GM21619 (cell line): ENCODE results near the gene KCNMA1.

Experiments used
- ATAC-seq: cut with Tn5 transposase; IDR thresholded peaks from one replicate; pipeline ENCODE4 v1.9.1; 2021; ENCODE audit not compliant: unreplicated experiment

Gene KCNMA1

DNA sequence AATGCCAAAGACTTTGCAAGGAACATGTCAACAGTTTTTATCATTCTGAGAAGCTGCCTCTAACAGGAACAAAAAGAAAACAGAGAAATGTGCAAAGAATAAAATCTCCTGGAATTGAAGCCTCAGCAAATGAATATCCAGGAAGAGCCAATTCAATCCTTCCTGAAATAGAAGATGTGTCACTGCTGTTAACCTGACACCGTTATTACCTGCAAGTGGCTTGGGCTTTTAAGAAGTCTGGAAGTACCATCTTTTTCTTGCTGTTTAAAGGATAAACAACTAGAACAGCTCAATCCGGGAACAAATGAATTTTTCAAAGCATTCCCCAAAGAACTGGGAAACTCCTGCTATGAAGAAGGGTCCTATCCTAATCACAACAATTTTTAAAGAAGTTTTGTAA is 434.8 kb downstream of the KCNMA1 start:
- ATAC-seq, result no peak

DNA sequence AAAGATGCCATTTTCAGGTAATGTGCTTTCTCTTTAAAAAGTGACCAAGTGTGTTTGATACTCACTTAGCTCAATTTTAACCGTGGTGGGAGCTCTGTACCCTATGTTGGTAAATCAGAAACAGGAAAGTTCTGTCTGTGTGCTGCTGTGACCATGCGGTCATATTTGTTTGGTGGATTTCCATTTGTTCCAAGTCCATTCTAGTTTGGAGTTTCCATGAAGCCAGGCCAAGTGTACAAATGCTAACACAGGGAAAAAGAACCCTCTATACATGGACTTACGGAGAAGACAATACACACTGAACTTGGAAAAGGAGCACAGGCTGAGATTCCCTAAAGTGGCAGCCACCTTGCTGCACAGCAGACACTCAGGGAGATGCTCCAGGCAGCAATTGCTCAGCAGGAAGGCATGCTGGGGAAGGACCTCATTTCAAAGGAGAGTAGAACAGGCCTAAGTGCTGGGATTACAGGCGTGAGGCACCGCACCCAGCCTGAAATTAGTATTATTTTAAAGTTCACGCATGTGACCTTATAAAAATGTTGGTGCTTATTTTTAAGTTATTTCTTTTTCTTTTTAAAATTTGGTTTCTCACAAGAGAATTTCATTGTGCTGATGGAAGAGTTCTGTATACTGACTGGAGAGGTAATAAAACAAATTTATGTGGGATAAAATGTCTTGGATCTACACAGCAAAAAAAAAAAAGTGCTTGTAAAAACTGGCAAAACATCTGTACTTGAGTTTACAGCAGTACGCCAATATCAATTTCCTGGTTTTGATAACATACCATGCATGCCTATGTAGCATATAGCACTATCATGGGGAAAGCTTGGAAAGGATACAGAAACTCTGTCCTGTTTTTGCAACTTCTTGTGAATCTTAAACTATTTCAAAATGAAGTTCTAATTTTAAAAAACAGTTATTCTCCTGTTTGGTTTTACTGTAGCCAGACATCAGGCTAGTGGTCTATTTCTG is 436.2 kb downstream of the KCNMA1 start:
- no peak for ATAC-seq

DNA sequence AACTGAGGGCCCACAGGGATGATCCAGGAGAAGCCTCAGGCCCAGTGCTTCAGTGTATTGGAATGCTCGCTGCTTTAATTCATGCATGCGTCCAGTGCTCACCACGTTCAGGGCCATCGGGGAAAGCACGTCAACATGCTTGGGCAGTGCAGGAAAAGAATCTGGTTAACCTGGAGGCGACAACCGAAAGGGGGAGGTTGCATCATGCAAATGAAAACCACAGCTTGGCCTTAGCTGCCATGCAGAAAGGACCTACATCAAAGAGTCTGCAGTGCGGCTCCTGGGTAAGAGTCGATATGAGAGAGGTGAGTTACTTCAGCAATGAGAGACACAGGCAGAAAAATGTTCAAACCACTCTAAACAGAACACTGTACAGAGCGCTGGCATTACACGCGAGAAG is 440.1 kb downstream of the KCNMA1 start:
- ATAC-seq, result no peak

DNA sequence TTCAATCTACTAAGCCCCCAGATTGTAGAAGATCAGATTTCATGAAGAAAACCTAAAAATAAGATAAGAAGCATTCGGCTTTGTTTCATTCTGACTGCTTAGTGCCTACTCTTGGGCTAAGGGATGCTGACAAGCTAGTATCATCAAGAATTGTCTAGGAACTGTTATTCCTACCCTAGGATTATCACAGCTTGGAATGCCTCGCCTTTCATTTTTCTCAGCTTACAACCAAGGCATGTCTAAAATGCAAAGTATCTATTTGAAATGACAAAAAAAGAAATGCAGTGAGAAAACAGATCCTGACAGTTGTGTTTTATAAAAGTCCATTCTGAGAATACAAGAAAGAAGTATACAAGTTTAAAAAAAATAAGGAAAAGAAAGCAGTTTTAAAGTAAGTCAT is 441.0 kb downstream of the KCNMA1 start:
- no peak for ATAC-seq

DNA sequence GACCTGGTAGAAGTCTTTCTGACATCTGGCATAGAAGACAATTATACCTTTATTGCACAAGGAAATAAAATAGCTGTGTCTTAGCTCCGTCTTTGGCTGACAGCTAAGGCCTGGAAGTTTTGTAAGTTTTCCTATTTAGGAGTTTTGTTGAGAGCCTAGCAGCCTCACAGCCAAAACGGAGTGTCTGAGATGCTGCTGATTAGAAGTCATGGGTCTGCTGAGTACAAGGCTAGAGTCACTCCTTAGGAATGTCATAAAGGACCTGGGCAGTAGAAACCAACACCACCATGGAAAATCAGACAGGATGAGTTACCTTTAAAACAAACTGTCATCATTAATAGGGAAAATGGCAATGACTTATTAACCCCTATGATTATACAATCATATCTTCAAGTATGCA is 442.5 kb downstream of the KCNMA1 start:
- ATAC-seq, result no peak

DNA sequence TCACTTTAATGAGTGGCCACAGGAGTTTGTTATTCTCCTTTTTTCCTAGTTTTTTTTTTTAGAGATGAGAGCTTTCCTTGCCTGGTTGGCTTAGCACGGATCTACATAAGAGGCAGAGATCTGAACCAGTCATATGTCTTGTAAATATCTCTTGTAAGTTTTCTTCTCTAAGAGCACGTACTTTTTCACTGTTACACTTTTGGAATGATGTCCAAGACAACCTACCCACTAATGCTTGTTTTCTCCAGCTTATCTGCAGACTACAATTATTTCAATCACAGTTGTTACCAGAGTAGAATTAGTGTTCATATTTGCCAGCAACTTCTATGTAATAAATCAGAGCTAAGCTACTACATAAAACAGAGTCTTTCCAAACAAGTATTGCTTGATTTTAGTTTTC is 444.6 kb downstream of the KCNMA1 start:
- ATAC-seq, result no peak

DNA sequence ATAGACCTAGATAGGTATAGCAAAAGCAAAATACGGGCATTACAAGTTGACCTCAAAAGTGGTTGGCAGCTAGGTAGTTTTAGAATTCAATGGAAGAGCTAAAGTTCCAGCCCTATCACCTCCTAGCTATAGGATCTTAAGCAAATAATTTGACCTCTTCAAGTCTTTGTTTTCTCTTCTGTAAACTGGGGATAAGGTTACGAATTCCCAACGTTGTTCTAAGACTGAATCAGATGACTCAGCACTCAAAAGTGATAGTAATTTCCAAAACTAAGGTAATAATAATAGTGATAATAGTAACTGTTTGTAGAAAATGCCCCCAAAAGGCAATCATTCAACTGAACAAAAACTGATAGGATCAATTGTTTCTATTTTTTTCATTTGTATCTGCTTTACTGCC is 445.2 kb downstream of the KCNMA1 start:
- ATAC-seq, result no peak

DNA sequence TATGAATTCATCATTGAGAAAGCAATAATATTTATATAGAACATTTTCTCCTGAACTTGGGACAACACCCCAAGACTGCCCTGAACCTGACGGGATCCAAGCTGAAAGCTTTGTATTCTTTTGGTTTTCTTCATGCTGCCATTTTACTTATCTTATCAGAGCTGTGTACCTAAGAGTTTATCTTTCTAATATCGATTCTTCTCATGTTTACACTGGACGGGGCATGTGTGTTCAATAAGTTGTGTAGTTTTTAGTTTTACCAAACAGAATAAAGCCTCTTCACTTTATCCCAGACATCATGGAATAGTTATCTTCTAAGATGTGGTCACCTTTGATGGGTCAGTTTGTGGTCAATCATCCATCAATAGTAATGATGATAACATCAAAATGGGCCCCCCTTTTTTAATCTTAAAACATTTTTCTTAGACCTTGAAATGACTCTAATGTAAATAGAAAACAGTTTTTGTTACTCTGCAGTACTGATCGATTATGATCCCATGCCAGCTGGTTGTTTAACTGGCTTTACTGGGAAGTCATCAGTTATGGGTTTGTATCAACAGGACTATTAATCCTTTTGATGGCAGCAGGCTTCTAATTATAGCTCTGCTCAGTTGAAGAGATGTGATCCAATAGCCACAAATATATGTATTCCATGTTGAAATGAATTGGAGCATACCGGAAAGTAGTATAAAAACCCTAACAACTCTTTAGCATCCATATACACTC is 446.1 kb downstream of the KCNMA1 start:
- ATAC-seq, result no peak

DNA sequence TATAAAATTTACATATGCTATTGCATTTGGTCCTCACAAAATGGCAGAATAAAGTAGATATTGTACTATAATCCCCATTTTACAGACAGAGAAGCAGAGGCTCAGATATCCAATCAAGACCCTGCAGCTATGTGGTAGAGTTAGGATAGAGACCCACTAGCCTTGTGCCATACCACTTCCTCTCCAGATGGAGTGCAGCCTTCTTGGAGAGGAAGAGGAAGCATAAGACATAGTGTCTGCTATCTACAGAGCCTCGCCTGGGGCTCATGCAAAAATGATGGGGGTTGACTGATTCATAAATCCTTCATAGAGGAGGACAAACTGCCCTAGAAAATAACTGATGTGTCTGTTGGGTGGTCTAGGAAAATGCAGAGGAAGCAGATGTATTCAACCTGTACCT is 447.3 kb downstream of the KCNMA1 start:
- ATAC-seq, result no peak

DNA sequence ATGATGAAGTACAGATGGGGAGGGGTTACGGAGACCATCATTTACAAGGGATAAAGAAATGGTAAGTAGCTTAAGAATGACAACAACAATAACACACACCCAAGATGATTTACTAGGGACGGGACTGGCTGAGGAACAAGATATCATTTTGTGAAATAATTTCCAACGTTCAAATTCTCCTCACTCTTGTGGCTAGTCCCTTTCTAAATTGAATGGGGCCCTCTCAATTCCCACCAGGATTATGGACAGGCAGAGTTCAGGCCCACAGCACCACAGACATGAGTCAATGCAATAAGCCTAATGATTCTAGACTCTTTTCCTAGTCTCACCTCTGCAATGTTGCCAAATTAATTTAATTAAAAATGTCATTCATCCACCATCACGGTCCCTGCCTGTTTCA is 448.1 kb downstream of the KCNMA1 start:
- no peak for ATAC-seq

DNA sequence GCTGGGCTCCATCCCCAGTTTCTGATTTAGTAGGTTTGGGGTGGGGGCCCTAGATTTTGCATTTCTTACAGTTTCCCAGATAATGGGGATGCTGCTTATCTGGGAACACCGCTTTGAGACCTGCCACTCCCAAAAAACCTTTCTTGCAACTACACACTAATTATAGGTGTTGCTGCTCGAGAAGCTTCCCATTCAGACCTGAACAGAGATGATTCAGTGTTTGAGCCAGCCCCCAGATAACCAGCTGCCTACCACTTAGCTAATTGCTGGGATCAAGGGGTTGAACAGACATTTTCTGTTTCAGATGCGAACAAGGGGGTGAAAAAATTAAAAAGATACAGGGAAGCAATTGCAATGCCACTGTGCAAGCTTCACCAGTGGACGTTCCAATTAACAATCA is 448.5 kb downstream of the KCNMA1 start:
- no peak for ATAC-seq

DNA sequence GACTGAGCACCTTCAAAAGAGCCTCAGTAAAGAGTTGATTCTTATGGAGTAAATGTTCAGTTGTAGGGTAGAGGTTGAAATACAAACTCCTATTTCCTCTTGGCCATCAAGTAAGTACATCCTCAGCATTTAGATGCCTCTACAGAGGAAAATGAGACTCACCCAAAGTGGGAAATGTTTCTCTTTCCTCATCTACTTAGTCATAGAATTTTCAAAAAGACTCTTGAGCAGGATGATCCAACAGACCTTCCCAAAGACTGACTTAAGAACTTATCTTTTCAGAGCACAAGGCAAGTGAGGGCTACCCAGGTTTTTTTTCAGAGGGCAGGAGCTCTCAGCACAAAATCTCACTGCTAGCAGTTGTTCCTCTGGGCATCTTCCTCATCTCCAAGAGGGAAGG is 449.1 kb downstream of the KCNMA1 start:
- ATAC-seq, result no peak

DNA sequence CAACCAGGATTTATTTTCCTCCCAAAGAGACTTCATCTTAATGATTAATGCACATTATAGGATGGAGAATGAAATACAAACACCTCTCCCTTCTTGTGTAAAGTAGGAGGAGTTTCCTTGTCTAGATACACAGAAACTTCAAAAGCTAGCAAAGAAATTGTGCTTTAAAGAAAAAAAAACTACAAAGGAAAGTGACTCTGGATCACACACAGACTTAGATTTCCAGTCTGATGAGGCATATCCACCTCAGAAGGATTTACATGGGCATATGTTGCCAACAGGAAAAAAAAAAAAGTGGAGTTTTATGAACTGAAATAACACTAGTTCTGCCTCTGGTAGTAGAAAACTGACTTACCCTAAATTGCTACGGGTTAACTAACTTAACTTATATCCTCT is 449.6 kb downstream of the KCNMA1 start:
- ATAC-seq, result no peak

DNA sequence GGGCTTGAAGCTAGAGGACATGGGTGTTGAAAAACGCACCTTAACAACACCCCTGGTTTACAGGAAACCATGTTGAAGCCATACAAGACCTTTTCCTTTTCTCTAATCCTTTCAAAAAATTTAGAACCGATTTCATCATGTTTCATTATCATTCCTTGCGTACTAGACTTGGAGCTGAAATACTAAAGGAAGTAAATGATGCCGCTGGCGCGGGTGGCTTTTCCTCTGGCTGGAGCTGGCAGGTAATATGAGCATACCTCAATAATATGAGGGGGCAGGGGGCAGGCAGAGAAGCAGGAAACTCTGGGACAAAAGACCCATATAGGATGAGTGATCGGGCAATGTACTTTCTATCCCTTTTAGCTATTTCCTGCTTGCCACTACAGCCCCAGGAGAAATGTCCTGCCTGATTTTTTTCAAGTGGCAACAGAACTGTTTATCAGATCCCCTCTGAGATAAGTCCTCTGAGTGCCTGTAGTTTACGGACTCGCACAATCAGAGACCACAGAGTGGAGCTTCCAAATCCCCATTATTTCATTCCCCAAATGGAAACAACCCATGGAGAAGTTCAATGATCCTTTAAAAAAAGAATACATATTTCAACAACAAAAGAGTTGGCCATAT is 450.1 kb downstream of the KCNMA1 start:
- no peak for ATAC-seq

DNA sequence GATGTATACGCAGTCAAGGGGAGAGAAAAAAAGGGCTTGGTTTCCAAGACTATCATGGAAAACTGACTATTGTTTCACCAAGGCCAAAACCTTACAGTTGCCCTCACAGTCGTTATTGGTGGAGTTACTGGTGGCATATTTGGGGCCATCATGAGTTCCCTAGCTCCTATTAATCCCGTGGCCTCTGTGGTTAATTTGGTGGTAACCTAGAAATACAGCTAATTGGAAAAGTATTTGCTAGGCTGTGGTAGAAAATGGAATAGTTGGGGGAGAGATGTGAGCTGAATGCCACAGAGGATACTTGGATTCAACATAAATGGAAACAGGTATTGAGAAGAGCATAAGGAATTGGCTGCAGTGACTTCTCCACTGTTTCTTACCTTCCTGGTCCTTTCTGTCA is 450.7 kb downstream of the KCNMA1 start:
- no peak for ATAC-seq

DNA sequence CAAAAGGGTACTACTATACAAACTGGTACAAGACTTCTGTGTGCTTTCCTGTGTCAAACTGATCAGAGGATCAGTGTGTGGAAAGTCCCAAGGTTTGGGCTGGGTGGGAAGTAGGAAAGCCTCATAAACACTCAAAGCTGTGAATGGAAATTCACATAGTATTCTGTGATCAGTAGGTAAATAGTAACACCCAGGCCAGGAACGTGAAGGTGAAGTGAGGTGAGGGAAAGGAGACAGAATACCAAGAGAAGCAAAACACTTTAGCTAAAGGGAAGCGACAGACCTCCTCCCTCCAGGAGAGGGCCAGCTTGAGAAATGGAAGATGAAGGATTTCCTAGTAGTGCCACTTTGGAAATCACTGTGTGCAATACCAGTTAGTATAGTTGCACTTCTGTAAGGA is 451.9 kb downstream of the KCNMA1 start:
- no peak for ATAC-seq

DNA sequence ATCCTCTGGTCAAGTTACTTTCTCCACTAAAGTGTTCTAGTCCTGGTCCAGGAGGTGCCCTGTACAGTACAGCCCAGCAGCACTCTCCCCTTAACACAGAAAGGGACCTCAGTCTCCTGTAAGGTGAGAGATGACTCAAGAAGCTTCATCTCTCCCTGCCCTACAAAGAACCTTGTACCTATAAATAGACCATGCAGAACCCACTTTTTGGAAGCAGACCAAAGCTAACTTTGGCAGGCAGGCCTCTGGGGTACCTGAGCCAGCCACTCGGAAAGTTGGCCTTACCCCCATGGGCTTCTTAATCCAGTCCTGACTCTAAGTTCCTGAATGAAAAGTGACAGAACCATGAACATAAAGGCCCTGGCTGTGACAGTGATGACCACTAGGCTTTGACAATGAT is 454.8 kb downstream of the KCNMA1 start:
- ATAC-seq, result no peak

DNA sequence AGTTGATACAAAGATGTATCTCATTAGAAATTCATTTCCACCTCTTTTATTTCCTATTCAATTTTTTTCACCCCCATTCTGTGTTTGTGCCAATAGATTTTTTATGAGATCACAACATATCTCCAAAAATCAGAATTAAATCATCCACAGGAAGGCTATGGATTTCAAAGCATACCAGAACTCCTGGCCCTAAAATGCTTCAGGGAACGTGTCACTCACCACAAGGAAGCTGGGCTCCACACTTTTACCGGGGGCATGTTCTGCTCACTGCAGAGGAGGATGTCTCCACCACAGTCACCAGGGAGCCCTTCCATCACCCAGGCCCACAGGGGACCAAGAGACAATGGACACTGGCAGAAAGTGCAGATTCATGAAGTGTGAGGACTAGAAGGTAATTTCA is 456.8 kb downstream of the KCNMA1 start:
- ATAC-seq, result no peak

DNA sequence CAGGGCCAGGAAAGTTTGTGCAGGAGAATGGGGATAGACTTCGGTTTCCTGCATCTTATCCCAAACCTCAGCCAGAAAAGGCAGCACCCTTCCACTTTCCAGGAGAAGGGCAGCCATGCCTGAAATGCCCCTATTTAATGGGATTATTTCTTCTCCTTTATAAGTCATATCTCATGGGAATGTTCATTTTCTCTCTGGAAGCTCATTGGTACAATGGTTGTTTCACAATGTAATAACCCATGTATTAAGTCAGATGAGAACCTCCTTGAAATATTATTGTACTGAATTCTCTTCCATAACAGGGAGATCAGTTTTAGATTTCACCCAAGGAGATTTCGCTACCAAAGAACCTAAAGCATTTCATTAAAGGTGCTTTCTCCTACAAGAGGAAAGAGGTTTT is 457.5 kb downstream of the KCNMA1 start:
- ATAC-seq, result no peak

DNA sequence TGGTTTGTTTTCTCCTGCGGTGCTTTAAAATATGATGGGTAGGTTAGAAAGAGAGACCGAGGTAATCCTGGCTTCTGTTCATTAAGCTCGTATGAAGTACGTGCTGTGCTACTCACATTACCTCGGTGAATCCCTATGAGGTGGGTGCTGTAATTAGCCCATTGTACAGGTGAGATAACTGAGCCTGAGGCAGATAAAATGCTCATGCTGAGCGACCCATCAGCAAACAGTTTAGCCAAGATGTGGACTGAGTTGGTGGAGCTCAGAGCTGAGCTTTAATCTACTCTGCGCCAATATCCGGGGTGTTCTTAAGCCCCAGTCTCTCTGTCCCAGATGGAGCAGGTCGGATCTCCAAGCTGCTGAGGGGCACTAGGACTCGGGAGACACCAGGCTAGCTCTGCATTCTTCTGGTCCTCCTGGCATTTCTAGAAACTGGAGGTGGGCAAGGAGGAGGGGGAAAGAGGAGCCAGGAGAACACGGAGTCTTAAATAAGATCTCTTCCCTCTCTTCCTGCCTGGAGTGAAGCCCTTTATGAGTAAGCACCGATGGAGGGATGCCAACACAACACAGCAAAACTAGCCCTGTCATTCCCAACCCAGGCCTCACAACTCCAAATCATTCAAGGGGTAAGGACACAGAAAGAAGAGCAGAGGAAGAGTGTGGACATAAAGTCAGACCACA is 458.5 kb downstream of the KCNMA1 start:
- no peak for ATAC-seq

DNA sequence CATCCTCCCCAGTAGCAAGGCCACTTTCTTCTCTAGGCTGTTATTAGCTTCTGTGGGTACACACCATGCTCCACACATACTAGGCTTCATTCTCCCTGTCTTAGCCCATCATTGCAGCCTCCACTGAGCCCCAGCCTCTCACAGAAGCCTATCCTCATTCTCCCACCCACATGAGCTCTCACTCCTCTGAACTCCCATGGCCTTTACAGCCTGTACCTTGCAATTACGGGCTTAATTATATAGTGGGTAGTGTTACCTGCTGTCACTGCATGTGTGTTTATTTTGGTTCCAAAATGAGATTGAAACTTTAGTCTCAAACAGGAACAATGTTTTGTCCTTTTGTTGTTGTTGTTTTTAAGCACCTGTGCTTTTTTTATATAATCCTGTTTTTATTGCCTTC is 460.0 kb downstream of the KCNMA1 start:
- ATAC-seq, result no peak
